Colonic mucosa (tissue), 4 donors: ENCODE data around the gene PARVA. TPM values are rescaled to one million over a fixed set of nuclear protein-coding genes. Genes with fewer than 3 reads are reported as not detected.

Experiments
- DNase-seq: peaks from one replicate; pipeline ENCODE4 v3.0.0-alpha.2; 2020
- H3K27ac ChIP-seq: fragments of 200-600 bp; one replicate; pipeline ENCODE4 v1.8.0; 2021
- H3K27me3 ChIP-seq: fragments of 200-600 bp; one replicate; pipeline ENCODE4 v1.8.0; 2021
- H3K36me3 ChIP-seq: fragments of 200-600 bp; one replicate; pipeline ENCODE4 v1.8.0; 2021
- H3K4me1 ChIP-seq: fragments of 200-600 bp; one replicate; pipeline ENCODE4 v1.8.0; 2021; ENCODE audit warnings: mild to moderate bottlenecking
- H3K4me3 ChIP-seq: fragments of 200-600 bp; one replicate; pipeline ENCODE4 v1.8.0; 2021
- H3K9ac ChIP-seq, 2 donors: one replicate each; pipeline ENCODE4 v1.7.0; 2013; ENCODE audit warnings: control low read depth in 2 of 2, low read depth in 2 of 2, low read length in 2 of 2
- H3K9me3 ChIP-seq: fragments of 200-600 bp; one replicate; pipeline ENCODE4 v1.8.0; 2021
- intact Hi-C: fragments of 100-400 bp; cut with DNase I; formaldehyde crosslinking; loops from one replicate; pipeline ENCODE4 v1.14.1; 2022
- total RNA-seq, 2 donors: library from RNA; stranded (reverse); fragmentation: NEBNext Ultra II Directional in 1 of 2; extraction: Animal tissue kit (Norgen Biotek cat#: 25700) in 1 of 2; gene quantifications; one replicate each; pipeline ENCODE4 v1.2.1, GENCODE V29; 2021
- TF ChIP-seq, protein P1 (sequence below): fragments of 200-600 bp; IDR thresholded peaks from one replicate; pipeline ENCODE4 v1.8.0; 2022; ENCODE audit warnings: antibody characterized with exemption, mild to moderate bottlenecking
- donor health status: healthy.
- donor health status: DM: no; HTN: no; CAD: no.
- donor health status: DM: no; HTN: no; CAD: no.

Gene PARVA
- total RNA-seq, 2 donors from 2014 or later: 61.8 to 78.5 TPM

- no peak for DNase-seq
- intact Hi-C loops: no loop called here
- no peaks in the 10 kb centered on the region for H3K27me3 ChIP-seq
- H3K4me1 ChIP-seq: no peaks in the 10 kb centered on the region
- no peak overlapping the region for H3K27ac ChIP-seq
- no peak overlapping the region for H3K4me3 ChIP-seq
- no peaks in the 10 kb centered on the region for H3K9me3 ChIP-seq
- no peaks in the 10 kb centered on the region for H3K36me3 ChIP-seq
- TF ChIP-seq, protein P1, sequence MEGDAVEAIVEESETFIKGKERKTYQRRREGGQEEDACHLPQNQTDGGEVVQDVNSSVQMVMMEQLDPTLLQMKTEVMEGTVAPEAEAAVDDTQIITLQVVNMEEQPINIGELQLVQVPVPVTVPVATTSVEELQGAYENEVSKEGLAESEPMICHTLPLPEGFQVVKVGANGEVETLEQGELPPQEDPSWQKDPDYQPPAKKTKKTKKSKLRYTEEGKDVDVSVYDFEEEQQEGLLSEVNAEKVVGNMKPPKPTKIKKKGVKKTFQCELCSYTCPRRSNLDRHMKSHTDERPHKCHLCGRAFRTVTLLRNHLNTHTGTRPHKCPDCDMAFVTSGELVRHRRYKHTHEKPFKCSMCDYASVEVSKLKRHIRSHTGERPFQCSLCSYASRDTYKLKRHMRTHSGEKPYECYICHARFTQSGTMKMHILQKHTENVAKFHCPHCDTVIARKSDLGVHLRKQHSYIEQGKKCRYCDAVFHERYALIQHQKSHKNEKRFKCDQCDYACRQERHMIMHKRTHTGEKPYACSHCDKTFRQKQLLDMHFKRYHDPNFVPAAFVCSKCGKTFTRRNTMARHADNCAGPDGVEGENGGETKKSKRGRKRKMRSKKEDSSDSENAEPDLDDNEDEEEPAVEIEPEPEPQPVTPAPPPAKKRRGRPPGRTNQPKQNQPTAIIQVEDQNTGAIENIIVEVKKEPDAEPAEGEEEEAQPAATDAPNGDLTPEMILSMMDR: no peak
- H3K9ac ChIP-seq: no peak overlapping the region
Measured at GRCh38 chr11:12531020-12531419, 153.6 kb downstream of the PARVA start.

DNA sequence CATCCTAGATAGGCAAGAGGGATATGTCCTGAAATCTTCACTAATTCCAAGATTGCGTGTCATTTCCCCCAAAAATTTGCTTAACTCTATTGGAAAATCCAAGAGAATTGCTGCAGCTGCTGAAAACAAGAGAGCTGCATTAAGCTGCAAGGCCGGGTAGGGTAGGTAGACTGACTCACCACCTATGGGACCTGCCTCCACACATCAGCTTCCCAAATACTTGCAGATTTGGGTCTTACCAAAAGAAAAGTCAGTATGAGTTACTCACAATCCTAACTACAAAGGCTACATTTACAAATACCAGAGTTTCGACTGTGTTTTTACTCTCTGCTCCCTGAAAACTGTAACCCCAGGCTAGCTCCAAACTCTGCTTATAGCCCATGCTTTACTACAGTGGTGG, 154.3 kb downstream of the PARVA start:
- intact Hi-C loops: no loop called here
- Histone ChIP-seq H3K36me3 (no peaks in the 10 kb centered on the region), H3K4me1 (no peaks in the 10 kb centered on the region), H3K27me3 (no peaks in the 10 kb centered on the region), H3K27ac (no peak overlapping the region), H3K9me3 (no peaks in the 10 kb centered on the region), H3K4me3 (no peak overlapping the region), H3K9ac (no peak overlapping the region)
- DNase-seq: no peak
- TF ChIP-seq, protein P1: no peak

DNA sequence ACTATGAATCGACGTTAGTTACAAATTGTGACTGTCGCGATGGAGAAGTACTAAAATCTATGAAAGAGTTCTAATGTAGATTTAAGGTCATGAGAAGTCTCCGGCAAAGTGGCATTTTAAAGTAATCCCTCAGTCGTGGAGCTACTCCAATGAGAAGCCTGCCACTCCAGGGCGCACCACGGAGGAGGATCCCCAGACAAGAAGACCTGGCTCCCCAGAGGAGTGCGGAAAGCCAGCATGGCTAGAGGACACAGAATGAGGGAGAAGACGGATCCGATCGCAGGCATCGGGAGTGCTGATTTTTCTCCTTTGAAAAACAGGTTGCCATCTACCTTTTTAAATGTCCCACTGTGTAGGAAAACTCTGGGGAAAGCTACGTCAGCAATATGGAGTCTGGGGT, 155.2 kb downstream of the PARVA start:
- DNase-seq: no peak
- H3K36me3 ChIP-seq: no peaks in the 10 kb centered on the region
- H3K27ac ChIP-seq: no peak overlapping the region
- TF ChIP-seq, protein P1: no peak
- H3K9ac ChIP-seq: no peak overlapping the region
- intact Hi-C loops: no loop called here
- H3K4me3 ChIP-seq: no peak overlapping the region
- no peaks in the 10 kb centered on the region for H3K4me1 ChIP-seq
- no peaks in the 10 kb centered on the region for H3K9me3 ChIP-seq
- no peaks in the 10 kb centered on the region for H3K27me3 ChIP-seq

DNA sequence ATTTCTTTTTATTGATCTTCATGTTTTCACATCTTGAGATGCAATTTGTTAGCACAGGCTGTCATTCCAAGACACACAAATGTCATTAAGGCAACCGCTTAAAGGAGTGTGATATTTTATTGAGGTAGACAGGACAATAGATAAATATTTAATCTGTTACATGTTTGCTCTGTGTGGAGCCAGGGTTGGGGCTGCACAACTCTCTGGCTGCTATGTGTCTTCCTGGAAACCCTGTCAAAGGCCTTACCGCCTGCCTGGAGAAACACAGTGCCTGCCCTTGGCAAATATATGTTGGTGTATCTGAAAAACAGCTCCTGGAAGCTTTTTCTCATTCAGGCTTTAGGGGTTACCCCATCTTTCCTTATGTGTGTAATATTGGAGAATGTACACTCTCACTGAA, 157.2 kb downstream of the PARVA start:
- no peak for DNase-seq
- TF ChIP-seq, protein P1: no peak
- intact Hi-C loops: no loop called here
- H3K4me3 ChIP-seq: no peak overlapping the region
- no peaks in the 10 kb centered on the region for H3K9me3 ChIP-seq
- H3K27me3 ChIP-seq: no peaks in the 10 kb centered on the region
- no peaks in the 10 kb centered on the region for H3K36me3 ChIP-seq
- no peaks in the 10 kb centered on the region for H3K4me1 ChIP-seq
- no peak overlapping the region for H3K9ac ChIP-seq
- H3K27ac ChIP-seq: no peak overlapping the region

DNA sequence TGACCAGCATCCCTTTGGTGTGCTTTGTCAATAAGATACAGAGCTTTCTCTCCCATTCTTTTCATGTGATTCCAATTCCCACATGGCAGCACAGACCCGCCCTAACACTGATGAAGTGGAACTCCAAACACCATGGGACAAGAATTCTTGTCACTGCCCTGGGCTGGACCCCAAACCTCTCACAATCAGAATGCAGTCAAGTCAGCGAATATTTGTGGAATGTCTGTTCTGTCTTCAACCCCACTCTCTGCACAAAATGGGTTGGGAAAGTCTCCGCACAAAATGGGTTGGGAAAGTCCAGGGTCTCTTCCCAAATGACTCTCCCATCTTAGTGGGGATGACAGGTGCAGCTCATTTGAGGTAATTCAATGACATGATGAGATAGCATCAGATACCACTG, 157.9 kb downstream of the PARVA start:
- Histone ChIP-seq H3K27me3 (no peaks in the 10 kb centered on the region), H3K4me1 (no peaks in the 10 kb centered on the region), H3K9ac (no peak overlapping the region), H3K27ac (no peak overlapping the region), H3K4me3 (no peak overlapping the region), H3K9me3 (no peaks in the 10 kb centered on the region), H3K36me3 (no peaks in the 10 kb centered on the region)
- intact Hi-C loops: no loop called here
- TF ChIP-seq, protein P1: no peak
- no peak for DNase-seq

DNA sequence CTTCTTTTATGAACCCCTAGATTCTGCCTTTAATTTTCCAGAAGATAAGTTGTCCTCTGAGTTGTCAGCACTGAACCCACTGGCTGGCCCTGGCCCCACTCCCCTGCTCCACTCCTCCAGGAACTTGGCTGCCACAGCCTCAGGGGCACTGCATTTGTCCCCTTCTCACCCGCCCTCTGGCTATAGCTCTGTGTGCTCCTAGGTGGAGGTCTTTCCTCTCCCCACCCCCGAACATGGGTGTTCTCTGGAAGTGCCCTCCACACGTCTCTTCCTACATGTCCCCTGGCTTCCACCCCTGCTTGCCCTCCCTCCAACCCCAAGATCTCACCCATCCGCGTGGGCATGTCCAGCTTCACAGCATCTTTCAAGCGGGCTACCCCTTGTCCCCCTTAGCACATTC, 159.2 kb downstream of the PARVA start:
- no peak overlapping the region for H3K4me3 ChIP-seq
- TF ChIP-seq, protein P1: no peak
- H3K27ac ChIP-seq: no peak overlapping the region
- no peaks in the 10 kb centered on the region for H3K36me3 ChIP-seq
- intact Hi-C loops: no loop called here
- H3K9me3 ChIP-seq: no peaks in the 10 kb centered on the region
- no peaks in the 10 kb centered on the region for H3K27me3 ChIP-seq
- H3K9ac ChIP-seq: no peak overlapping the region
- no peaks in the 10 kb centered on the region for H3K4me1 ChIP-seq
- no peak for DNase-seq
